GM21786 (cell line): ENCODE data around the gene METTL27.
"Not testable (repeated sequence)": the region's sequence is repeated elsewhere in the genome, so short reads cannot be mapped to it uniquely, and the experiment has no call there.

Experiments used
- ATAC-seq: cut with Tn5 transposase; IDR thresholded peaks from one replicate; pipeline ENCODE4 v1.9.1; 2021; ENCODE audit not compliant: unreplicated experiment

METTL27 gene

GRCh38 chr7:73821597-73822285 is 20.6 kb downstream of the METTL27 start:
- ATAC-seq = not testable (repeated sequence)

DNA sequence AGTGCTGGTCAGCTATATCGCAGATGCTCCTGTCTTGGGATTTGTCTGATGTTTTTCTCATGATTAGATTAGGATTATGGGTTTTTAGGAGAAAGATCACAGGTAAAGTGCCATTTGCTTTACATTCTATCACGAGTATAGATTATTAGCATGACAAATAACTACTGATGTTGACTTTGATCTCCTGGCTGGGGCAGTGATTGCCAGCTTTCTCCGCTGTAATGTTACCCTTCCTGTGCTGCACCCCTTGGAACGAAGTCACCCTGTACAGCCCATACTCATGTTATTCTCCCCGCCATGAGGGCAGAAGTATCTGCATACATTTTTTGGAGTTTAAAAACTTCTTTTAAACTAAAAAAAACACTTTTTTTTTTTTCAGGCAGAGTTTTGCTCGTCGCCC is 22.3 kb downstream of the METTL27 start:
- ATAC-seq = no peak

DNA sequence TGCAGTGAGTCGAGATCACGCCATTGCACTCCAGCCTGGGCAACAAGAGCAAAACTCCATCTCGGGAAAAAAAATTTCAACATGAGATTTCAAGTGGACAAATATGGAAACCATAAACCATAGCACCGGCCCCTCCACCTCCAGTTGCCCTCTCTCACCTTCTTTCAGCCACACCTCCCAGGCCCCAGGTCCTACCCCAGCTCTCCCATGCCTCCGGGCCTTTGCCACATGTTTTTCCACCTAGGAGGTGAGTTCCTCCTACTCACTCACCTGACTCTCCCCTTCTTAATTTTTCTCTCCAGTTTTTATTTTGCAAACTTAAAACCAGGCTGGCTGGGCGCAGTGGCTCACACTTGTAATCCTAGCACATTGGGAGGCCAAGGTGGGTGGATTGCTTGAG is 25.2 kb downstream of the METTL27 start:
- ATAC-seq = no peak

GRCh38 chr7:73815436-73815835 is 26.9 kb downstream of the METTL27 start:
- ATAC-seq = no peak

DNA sequence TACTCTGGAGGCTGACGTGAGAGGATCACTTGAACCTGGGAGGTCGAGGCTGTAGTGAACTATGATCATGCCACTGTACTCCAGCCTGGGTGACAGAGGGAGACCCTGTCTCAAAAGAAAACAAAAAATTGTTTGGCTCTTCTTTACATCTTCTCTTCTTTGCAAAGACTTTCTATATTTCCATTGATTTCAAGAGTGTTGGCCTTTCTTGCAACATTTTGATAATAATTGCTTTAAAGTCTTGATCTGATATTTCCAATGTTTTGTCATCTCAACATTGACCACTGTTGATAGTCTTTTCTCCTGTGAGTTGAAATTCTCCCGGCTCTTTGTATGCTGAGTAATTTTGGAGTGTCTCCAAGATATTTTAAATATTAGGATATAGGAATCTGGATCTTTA is 29.3 kb downstream of the METTL27 start:
- no peak for ATAC-seq

- ATAC-seq = no peak
These were observed 30.6 kb downstream of the METTL27 start for GRCh38 chr7:73811760-73812168.

GRCh38 chr7:73810998-73811360 is 31.3 kb downstream of the METTL27 start:
- no peak for ATAC-seq

- ATAC-seq = no peak
These were observed 32.8 kb downstream of the METTL27 start for GRCh38 chr7:73809467-73809951.

DNA sequence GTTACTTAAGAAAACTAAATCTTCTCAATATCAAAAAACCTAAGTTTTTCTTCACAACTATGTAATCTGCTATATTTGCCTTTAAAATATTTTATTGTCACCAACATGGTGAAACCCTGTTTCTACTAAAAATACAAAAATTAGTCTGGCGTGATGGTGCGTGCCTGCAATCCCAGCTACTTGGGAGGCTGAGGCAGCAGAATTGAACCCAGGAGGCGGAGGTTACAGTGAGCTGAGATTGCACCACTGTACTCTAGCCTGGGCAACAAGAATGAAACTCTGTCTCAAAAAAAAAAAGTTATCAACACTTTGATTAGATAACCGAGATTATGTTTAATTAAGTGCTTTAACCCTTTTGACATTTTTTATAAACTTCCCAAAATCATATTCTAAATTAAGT is 39.9 kb downstream of the METTL27 start:
- no peak for ATAC-seq

GRCh38 chr7:73801577-73801976 is 40.7 kb downstream of the METTL27 start:
- ATAC-seq = no peak

DNA sequence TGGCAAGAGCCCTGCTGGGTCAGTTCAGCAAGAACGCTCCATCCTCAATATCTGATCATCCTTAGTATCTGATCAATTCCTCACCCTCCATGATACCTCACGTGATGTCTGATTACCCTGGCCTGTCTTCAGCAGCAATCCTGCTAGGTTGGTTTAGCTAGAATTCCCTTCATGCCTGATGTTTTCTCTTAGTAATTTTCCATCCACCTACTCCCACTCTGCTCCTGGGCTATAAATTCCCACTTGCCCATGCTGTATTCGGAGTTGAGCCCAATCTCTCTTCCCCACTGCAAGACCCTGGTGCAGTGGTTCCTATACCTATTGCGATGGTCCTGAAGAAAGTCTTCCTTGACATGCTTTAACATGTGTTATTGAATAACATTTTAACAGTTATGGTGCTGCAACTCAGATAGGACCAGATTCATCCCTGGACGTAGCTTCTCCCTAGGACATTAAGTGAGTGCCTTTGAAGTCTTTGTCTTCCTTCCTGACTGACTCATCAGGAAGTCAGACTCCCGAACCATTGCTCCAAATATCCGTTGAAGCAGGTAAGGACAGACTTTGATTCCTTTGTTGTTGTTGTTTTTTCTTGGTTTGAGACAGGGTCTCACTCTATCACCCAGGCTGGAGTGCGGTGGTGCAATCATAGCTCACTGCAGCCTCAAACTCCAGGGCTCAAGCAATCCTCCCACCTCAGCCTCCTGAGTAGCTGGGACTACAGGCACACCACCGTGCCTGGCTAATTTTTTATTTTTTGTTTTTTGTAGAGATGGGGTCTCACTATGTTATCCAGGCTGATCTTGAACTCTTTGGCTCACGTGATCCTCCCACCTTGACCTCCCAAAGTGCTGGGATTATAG is 42.8 kb downstream of the METTL27 start:
- no peak for ATAC-seq

DNA sequence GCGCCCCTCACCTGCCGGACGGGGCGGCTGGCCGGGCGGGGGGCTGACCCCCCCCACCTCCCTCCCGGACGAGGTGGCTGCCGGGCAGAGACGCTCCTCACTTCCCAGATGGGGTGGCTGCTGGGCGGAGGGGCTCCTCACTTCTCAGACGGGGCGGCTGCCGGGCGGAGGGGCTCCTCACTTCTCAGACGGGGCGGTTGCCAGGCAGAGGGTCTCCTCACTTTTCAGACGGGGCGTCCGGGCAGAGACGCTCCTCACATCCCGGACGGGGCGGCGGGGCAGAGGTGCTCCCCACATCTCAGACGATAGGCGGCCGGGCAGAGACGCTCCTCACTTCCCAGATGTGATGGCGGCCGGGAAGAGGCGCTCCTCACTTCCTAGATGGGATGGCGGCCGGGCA is 45.1 kb downstream of the METTL27 start:
- ATAC-seq = not testable (repeated sequence)

DNA sequence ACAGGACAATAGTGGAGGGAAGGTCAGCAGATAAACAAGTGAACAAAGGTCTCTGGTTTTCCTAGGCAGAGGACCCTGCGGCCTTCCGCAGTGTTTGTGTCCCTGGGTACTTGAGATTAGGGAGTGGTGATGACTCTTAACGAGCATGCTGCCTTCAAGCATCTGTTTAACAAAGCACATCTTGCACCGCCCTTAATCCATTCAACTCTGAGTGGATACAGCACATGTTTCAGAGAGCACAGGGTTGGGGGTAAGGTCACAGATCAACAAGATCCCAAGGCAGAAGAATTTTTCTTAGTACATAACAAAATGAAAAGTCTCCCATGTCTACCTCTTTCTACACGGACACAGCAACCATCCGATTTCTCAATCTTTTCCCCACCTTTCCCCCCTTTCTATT is 45.7 kb downstream of the METTL27 start:
- not testable (repeated sequence) for ATAC-seq

DNA sequence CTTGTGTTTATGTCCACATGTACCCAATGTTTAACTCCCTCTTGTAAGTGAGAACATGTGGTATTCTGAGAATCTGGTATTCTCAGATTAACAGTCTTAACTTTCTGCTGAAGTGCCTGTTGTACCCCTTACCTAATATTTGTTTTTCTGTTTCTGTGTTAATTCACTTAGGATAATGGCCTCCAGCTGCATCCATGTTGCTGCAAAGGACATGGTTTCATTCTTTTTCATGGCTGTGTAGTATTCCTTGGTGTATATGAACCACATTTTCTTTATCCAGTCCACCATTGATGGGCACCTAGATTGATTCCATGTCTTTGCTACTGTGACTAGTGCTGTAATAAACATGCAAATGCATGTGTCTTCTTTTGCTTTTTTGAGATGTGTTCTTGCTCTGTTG is 47.1 kb downstream of the METTL27 start:
- ATAC-seq = not testable (repeated sequence)

- not testable (repeated sequence) for ATAC-seq
These were observed 51.1 kb downstream of the METTL27 start for GRCh38 chr7:73791170-73791690.

- ATAC-seq = no peak
These were observed 53.3 kb downstream of the METTL27 start for GRCh38 chr7:73789051-73789450.

- ATAC-seq = not testable (repeated sequence)
These were observed 54.6 kb downstream of the METTL27 start for GRCh38 chr7:73787786-73788048.

GRCh38 chr7:73786588-73786987 is 55.7 kb downstream of the METTL27 start:
- no peak for ATAC-seq
